BLaER1 (cell line): ENCODE data around the gene STN1.
A peak's percentile ranks its signal among the peaks of the same experiment; 100 is the strongest.

Source experiments
- H3K27ac ChIP-seq: shearing (Covaris generic); formaldehyde crosslinking; 2 replicates; pipeline ENCODE4 v1.8.1; 2022
- H3K27me3 ChIP-seq: shearing (Covaris generic); formaldehyde crosslinking; 2 replicates; pipeline ENCODE4 v1.8.1; 2022
- H3K36me3 ChIP-seq: shearing (Covaris generic); formaldehyde crosslinking; 2 replicates; pipeline ENCODE4 v1.8.1; 2022
- H3K4me1 ChIP-seq: shearing (Covaris generic); formaldehyde crosslinking; 2 replicates; pipeline ENCODE4 v1.8.1; 2022
- H3K4me2 ChIP-seq: shearing (Covaris generic); formaldehyde crosslinking; 2 replicates; pipeline ENCODE4 v1.8.1; 2022
- H3K4me3 ChIP-seq: shearing (Covaris generic); formaldehyde crosslinking; 2 replicates; pipeline ENCODE4 v1.8.1; 2022
- H3K9ac ChIP-seq: shearing (Covaris generic); formaldehyde crosslinking; 2 replicates; pipeline ENCODE4 v1.8.1; 2022
- H3K9me3 ChIP-seq: shearing (Covaris generic); formaldehyde crosslinking; 2 replicates; pipeline ENCODE4 v1.8.1; 2022
- H4K20me1 ChIP-seq: shearing (Covaris generic); formaldehyde crosslinking; 2 replicates; pipeline ENCODE4 v1.8.1; 2022
- Cebpa-rat ChIP-seq: shearing (Covaris generic); IDR thresholded peaks from 2 replicates; pipeline ENCODE4 v1.8.1; 2022

STN1 gene

GRCh38 chr10:103947799-103948516 is 30.0 kb upstream of the STN1 start:
- Histone ChIP-seq H3K9me3 (no peaks in the 10 kb centered on the region), H3K27me3 (no peaks in the 10 kb centered on the region; the same call in 1 of the 2 replicates), H3K4me2 (peak overlapping the region; percentile 23; the same call in 1 of the 2 replicates), H3K36me3 (no peaks in the 10 kb centered on the region), H4K20me1 (no peaks in the 10 kb centered on the region), H3K4me1 (peaks cover 6% of the 10 kb centered on the region; the same call in 1 of the 2 replicates), H3K27ac (no peak overlapping the region), H3K4me3 (no peak overlapping the region), H3K9ac (no peak overlapping the region)
- TF ChIP-seq Cebpa-rat: no peak

GRCh38 chr10:103942866-103943265 is 24.9 kb upstream of the STN1 start:
- peaks cover 4% of the 10 kb centered on the region; the same call in 1 of the 2 replicates for H3K4me1 ChIP-seq
- H3K27ac ChIP-seq: no peak overlapping the region
- no peaks in the 10 kb centered on the region; the same call in 1 of the 2 replicates for H3K27me3 ChIP-seq
- H3K9ac ChIP-seq: no peak overlapping the region
- no peaks in the 10 kb centered on the region for H3K9me3 ChIP-seq
- no peaks in the 10 kb centered on the region for H4K20me1 ChIP-seq
- no peak for TF ChIP-seq Cebpa-rat
- no peak overlapping the region for H3K4me2 ChIP-seq
- no peak overlapping the region for H3K4me3 ChIP-seq
- no peaks in the 10 kb centered on the region for H3K36me3 ChIP-seq

- no peaks in the 10 kb centered on the region for H4K20me1 ChIP-seq
- TF ChIP-seq Cebpa-rat: no peak
- H3K4me3 ChIP-seq: no peak overlapping the region
- no peaks in the 10 kb centered on the region for H3K9me3 ChIP-seq
- H3K4me1 ChIP-seq: no peaks in the 10 kb centered on the region
- H3K36me3 ChIP-seq: no peaks in the 10 kb centered on the region
- H3K27me3 ChIP-seq: no peaks in the 10 kb centered on the region; the same call in 1 of the 2 replicates
- no peak overlapping the region for H3K4me2 ChIP-seq
- H3K27ac ChIP-seq: no peak overlapping the region
- no peak overlapping the region for H3K9ac ChIP-seq
Measured at GRCh38 chr10:103941801-103942200, 23.8 kb upstream of the STN1 start.

GRCh38 chr10:103939522-103939921 is 21.5 kb upstream of the STN1 start:
- no peaks in the 10 kb centered on the region for H3K36me3 ChIP-seq
- no peaks in the 10 kb centered on the region for H3K9me3 ChIP-seq
- H3K9ac ChIP-seq: no peak overlapping the region
- no peak for TF ChIP-seq Cebpa-rat
- no peak overlapping the region for H3K4me2 ChIP-seq
- H3K27ac ChIP-seq: no peak overlapping the region
- no peak overlapping the region for H3K4me3 ChIP-seq
- no peaks in the 10 kb centered on the region for H4K20me1 ChIP-seq
- H3K27me3 ChIP-seq: no peaks in the 10 kb centered on the region
- H3K4me1 ChIP-seq: peaks cover 8% of the 10 kb centered on the region

GRCh38 chr10:103936022-103936421 is 18.0 kb upstream of the STN1 start:
- no peaks in the 10 kb centered on the region for H4K20me1 ChIP-seq
- H3K27me3 ChIP-seq: no peaks in the 10 kb centered on the region
- H3K9ac ChIP-seq: no peak overlapping the region
- H3K36me3 ChIP-seq: no peaks in the 10 kb centered on the region
- TF ChIP-seq Cebpa-rat: no peak
- peak overlapping the region; percentile 29; the same call in 1 of the 2 replicates for H3K4me2 ChIP-seq
- H3K27ac ChIP-seq: no peak overlapping the region
- H3K9me3 ChIP-seq: no peaks in the 10 kb centered on the region
- peaks cover 8% of the 10 kb centered on the region for H3K4me1 ChIP-seq
- H3K4me3 ChIP-seq: no peak overlapping the region

DNA sequence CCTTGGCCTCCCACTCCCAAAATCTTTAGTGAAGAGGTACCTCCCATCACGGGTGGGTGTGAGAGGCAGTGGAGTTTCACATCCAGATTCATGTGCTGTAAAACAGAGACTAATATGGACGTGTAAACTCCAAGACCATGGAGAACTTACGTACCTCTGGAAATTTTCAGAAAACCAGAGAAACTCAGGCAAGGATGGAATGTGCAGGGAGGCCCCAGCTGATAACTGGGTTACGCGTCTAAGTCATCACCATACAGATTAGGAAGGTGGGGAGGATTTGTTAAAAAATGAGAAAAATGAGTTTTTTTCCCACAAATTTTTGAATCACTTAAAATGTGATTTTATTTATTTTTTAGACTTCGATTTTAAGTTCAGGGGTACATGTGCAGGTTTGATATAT is 16.3 kb upstream of the STN1 start:
- Histone ChIP-seq H3K9me3 (no peaks in the 10 kb centered on the region), H3K4me1 (peaks cover 8% of the 10 kb centered on the region), H3K27me3 (no peaks in the 10 kb centered on the region), H3K9ac (no peak overlapping the region), H3K27ac (no peak overlapping the region), H4K20me1 (no peaks in the 10 kb centered on the region), H3K4me2 (no peak overlapping the region), H3K4me3 (no peak overlapping the region), H3K36me3 (no peaks in the 10 kb centered on the region)
- TF ChIP-seq Cebpa-rat: no peak

DNA sequence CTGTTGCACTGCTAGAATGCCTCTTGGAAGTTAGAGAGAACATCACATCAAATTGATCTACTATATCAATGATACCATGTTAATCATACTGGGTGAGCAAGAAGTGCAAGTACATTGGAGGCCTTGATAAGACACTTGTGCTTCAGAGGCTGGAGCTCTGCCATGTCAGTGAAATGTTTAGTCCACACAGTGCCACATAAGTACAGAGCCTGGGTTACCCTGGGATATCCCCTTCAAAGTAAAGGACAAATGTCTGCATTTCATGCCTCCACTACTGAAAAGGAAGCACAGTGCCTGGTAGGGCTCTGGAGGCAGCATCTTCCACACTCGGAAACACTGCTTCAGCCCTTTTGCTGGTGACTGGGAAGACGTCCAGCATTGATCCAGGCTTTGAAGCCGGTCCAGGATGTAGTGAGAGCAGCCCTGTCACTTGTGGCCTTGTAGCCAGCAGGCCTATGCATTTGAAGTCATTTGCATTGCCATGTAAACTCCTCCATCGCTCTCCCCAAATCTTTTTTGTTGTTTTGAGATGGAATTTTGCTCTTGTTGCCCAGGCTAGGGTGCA is 15.7 kb upstream of the STN1 start:
- Histone ChIP-seq H3K4me2 (no peak overlapping the region), H3K9ac (no peak overlapping the region), H3K9me3 (no peaks in the 10 kb centered on the region), H3K27ac (no peak overlapping the region), H3K27me3 (no peaks in the 10 kb centered on the region), H4K20me1 (no peaks in the 10 kb centered on the region), H3K4me3 (no peak overlapping the region), H3K4me1 (peaks cover 8% of the 10 kb centered on the region), H3K36me3 (no peaks in the 10 kb centered on the region)
- TF ChIP-seq Cebpa-rat: no peak

DNA sequence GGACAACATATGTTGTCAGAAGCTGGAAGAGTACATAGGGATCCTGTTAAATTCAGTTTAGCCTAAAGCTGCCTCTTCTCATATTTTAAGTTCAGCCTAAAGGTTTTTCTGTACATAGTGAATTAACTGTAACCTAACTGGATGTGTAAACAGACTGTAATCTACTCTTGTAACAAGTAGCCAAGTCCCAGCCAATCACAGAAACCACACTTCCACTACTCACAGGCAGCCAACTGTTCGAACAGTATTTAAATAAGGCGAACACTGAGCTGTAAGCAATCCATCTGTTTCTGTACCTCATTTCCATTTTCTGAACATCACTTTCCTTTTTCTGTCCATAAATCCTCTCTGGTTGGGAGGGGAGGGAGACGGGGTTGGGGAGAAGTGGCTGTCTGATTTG is 15.0 kb upstream of the STN1 start:
- Histone ChIP-seq H3K9me3 (no peaks in the 10 kb centered on the region), H4K20me1 (no peaks in the 10 kb centered on the region), H3K4me2 (no peak overlapping the region), H3K27ac (no peak overlapping the region), H3K36me3 (no peaks in the 10 kb centered on the region), H3K4me3 (no peak overlapping the region), H3K9ac (no peak overlapping the region), H3K27me3 (no peaks in the 10 kb centered on the region), H3K4me1 (peaks cover 8% of the 10 kb centered on the region)
- no peak for TF ChIP-seq Cebpa-rat

- no peak for TF ChIP-seq Cebpa-rat
- H3K4me1 ChIP-seq: peaks cover 8% of the 10 kb centered on the region
- H3K4me3 ChIP-seq: no peak overlapping the region
- H3K36me3 ChIP-seq: no peaks in the 10 kb centered on the region
- H3K27me3 ChIP-seq: no peaks in the 10 kb centered on the region
- no peak overlapping the region for H3K9ac ChIP-seq
- no peaks in the 10 kb centered on the region for H3K9me3 ChIP-seq
- H3K4me2 ChIP-seq: no peak overlapping the region
- no peak overlapping the region for H3K27ac ChIP-seq
- no peaks in the 10 kb centered on the region for H4K20me1 ChIP-seq
Measured at GRCh38 chr10:103932271-103932670, 14.3 kb upstream of the STN1 start.

DNA sequence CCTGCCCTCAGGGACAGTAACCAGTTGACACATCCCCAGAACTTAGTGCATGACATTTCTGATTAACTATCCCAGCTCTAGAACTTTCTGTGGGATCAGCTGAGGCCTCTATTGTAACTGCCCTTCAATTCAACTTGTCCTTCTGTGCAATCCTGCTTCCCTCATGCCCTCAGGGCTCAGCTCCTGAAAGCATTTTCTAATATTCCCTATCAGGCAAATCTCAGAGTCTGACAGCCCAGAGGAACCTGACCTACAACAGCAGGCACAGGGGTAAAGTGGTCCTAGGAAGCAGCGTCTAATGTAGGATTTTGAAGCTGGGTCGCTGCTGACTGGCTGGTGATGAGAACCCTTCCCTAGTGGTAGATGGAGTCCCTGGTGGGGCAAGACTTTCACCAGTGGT is 13.6 kb upstream of the STN1 start:
- Histone ChIP-seq H3K4me2 (no peak overlapping the region), H3K36me3 (no peaks in the 10 kb centered on the region), H3K27ac (no peak overlapping the region), H3K9ac (no peak overlapping the region), H3K9me3 (no peaks in the 10 kb centered on the region), H4K20me1 (no peaks in the 10 kb centered on the region), H3K4me1 (peaks cover 8% of the 10 kb centered on the region), H3K27me3 (no peaks in the 10 kb centered on the region), H3K4me3 (no peak overlapping the region)
- no peak for TF ChIP-seq Cebpa-rat

DNA sequence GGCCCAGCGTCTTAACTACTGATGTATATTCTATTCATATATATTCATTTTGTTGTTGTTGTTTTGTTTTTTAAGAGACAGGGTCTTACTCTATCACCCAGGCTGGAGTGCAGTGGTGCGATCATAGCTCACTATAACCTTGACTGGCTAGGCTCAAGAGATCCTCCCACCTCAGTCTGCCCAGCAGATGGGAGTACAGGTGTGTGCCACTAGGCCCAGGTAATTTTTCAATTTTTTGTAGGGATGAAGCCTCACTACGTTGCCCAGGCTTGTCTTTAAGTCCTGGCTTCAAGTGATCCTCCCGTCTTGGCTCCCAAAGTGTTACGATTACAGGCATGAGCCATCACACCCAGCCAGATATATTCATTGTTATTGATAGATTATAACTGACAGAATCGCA is 12.9 kb upstream of the STN1 start:
- Histone ChIP-seq H4K20me1 (no peaks in the 10 kb centered on the region), H3K9me3 (no peaks in the 10 kb centered on the region), H3K27ac (no peak overlapping the region), H3K36me3 (no peaks in the 10 kb centered on the region), H3K27me3 (no peaks in the 10 kb centered on the region), H3K4me1 (peaks cover 4% of the 10 kb centered on the region), H3K9ac (no peak overlapping the region), H3K4me2 (no peak overlapping the region), H3K4me3 (no peak overlapping the region)
- TF ChIP-seq Cebpa-rat: no peak
